ENCODE measurements around the gene WDR45B. TPM values are rescaled to one million over a fixed set of nuclear protein-coding genes. Genes with fewer than 3 reads are reported as not detected.

WDR45B gene
- polyA plus RNA-seq, 1 donor from 2014 or later: 131 TPM

DNA sequence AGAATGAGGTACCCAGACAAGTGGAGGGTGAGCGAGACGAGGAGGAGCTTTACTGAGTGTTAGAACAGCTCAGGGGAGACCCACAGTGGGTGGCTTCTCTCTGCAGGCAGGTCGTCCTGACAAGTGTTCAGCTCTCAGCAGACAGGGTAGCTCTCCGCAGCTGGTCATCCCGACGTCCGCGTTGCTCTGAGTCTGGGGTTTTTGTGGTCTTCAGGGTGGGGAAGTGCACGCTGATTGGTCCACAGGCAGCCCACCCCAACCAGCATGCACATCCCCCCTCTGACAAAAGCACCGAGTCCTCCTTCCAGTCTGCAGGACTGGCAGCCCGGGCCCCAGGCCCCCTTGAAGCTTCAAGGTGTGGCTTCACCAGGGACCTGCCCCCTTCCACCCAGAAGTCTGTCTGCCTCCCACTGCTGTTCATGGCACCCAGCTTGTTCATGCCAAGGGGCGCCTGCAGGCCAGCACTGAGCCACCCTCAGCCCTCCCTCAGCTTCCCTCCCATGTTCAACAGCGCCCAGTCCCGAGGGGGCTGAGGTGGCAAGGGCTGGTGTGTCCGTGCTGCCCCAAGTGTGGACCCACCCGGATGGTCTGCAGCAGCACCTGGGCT is 19.9 kb upstream of the WDR45B start:
- no peak overlapping the region for H3K9ac ChIP-seq (ENCODE audit: low read length)
- H2AFZ ChIP-seq (ENCODE audit: low read depth, low read length): no peak overlapping the region
- no peaks in the 10 kb centered on the region for H3K9me3 ChIP-seq (ENCODE audit: low read length)
- no peaks in the 10 kb centered on the region for H3K27me3 ChIP-seq (ENCODE audit: insufficient read depth, low read depth, low read length)
- no peaks in the 10 kb centered on the region for H4K20me1 ChIP-seq (ENCODE audit: insufficient read depth)
- H3K27ac ChIP-seq (ENCODE audit: low read length): no peak overlapping the region
- no peaks in the 10 kb centered on the region for H3K36me3 ChIP-seq (ENCODE audit: insufficient read depth, low read length)
- TF ChIP-seq MXI1 (conservative IDR thresholded peaks at IDR 0.05; ENCODE audit: poor library complexity, severe bottlenecking) (no peak), EZH2 (IDR thresholded peaks at IDR 0.05; ENCODE audit: borderline replicate concordance, insufficient read depth, low read length, poor library complexity, severe bottlenecking) (no peak), TAF1 (IDR thresholded peaks at IDR 0.05; ENCODE audit: low read depth) (no peak), POLR2AphosphoS5 (IDR thresholded peaks at IDR 0.05) (no peak), RAD21 (conservative IDR thresholded peaks at IDR 0.05) (no peak), SMC3 (conservative IDR thresholded peaks at IDR 0.05; ENCODE audit: poor library complexity) (no peak), EP300 (conservative IDR thresholded peaks at IDR 0.05; ENCODE audit: poor library complexity, severe bottlenecking) (no peak)
- TF ChIP-seq, protein P1, sequence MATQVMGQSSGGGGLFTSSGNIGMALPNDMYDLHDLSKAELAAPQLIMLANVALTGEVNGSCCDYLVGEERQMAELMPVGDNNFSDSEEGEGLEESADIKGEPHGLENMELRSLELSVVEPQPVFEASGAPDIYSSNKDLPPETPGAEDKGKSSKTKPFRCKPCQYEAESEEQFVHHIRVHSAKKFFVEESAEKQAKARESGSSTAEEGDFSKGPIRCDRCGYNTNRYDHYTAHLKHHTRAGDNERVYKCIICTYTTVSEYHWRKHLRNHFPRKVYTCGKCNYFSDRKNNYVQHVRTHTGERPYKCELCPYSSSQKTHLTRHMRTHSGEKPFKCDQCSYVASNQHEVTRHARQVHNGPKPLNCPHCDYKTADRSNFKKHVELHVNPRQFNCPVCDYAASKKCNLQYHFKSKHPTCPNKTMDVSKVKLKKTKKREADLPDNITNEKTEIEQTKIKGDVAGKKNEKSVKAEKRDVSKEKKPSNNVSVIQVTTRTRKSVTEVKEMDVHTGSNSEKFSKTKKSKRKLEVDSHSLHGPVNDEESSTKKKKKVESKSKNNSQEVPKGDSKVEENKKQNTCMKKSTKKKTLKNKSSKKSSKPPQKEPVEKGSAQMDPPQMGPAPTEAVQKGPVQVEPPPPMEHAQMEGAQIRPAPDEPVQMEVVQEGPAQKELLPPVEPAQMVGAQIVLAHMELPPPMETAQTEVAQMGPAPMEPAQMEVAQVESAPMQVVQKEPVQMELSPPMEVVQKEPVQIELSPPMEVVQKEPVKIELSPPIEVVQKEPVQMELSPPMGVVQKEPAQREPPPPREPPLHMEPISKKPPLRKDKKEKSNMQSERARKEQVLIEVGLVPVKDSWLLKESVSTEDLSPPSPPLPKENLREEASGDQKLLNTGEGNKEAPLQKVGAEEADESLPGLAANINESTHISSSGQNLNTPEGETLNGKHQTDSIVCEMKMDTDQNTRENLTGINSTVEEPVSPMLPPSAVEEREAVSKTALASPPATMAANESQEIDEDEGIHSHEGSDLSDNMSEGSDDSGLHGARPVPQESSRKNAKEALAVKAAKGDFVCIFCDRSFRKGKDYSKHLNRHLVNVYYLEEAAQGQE (IDR thresholded peaks at IDR 0.05; ENCODE audit: borderline replicate concordance): no peak
- TF ChIP-seq, protein P2, sequence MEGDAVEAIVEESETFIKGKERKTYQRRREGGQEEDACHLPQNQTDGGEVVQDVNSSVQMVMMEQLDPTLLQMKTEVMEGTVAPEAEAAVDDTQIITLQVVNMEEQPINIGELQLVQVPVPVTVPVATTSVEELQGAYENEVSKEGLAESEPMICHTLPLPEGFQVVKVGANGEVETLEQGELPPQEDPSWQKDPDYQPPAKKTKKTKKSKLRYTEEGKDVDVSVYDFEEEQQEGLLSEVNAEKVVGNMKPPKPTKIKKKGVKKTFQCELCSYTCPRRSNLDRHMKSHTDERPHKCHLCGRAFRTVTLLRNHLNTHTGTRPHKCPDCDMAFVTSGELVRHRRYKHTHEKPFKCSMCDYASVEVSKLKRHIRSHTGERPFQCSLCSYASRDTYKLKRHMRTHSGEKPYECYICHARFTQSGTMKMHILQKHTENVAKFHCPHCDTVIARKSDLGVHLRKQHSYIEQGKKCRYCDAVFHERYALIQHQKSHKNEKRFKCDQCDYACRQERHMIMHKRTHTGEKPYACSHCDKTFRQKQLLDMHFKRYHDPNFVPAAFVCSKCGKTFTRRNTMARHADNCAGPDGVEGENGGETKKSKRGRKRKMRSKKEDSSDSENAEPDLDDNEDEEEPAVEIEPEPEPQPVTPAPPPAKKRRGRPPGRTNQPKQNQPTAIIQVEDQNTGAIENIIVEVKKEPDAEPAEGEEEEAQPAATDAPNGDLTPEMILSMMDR (IDR thresholded peaks at IDR 0.05; ENCODE audit: poor library complexity, severe bottlenecking): no peak
- no peaks in the 10 kb centered on the region for H3K9me2 ChIP-seq (ENCODE audit: insufficient read depth, low read length)
- H3K79me2 ChIP-seq (replicated peaks; ENCODE audit: insufficient read depth, low read length): no peaks in the 10 kb centered on the region
- H3F3A ChIP-seq (ENCODE audit: insufficient read depth, low read length, poor library complexity, severe bottlenecking): no peaks in the 10 kb centered on the region
- H3K4me2 ChIP-seq (ENCODE audit: low read length): no peak overlapping the region
- H3K4me3 ChIP-seq (ENCODE audit: low read length): no peak overlapping the region

DNA sequence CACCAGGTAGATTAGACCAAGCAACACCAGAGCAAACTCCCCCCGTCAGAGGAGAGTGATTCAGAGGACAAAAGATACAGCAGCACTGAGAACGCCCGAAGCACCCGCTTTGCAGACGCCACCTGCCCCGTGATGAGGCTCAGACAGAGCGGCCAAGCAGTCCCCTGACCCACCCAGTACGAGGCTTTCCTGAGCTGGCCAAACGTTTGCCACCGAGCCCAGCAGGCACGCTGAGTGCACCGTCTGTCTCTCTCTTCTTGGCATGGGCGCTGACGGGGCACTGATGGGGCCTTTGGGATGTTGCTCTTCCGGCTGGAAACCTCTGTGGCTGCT is 19.4 kb upstream of the WDR45B start:
- Histone ChIP-seq H3K36me3 (ENCODE audit: insufficient read depth, low read length) (no peaks in the 10 kb centered on the region), H3F3A (ENCODE audit: insufficient read depth, low read length, poor library complexity, severe bottlenecking) (no peaks in the 10 kb centered on the region), H3K9me3 (ENCODE audit: low read length) (no peaks in the 10 kb centered on the region), H2AFZ (ENCODE audit: low read depth, low read length) (no peak overlapping the region), H4K20me1 (ENCODE audit: insufficient read depth) (no peaks in the 10 kb centered on the region), H3K27me3 (ENCODE audit: insufficient read depth, low read depth, low read length) (no peaks in the 10 kb centered on the region), H3K79me2 (replicated peaks; ENCODE audit: insufficient read depth, low read length) (no peaks in the 10 kb centered on the region), H3K4me3 (ENCODE audit: low read length) (no peak overlapping the region), H3K9ac (ENCODE audit: low read length) (no peak overlapping the region), H3K9me2 (ENCODE audit: insufficient read depth, low read length) (no peaks in the 10 kb centered on the region), H3K27ac (ENCODE audit: low read length) (no peak overlapping the region), H3K4me2 (ENCODE audit: low read length) (no peak overlapping the region)
- TF ChIP-seq POLR2AphosphoS5 (IDR thresholded peaks at IDR 0.05): no peak
